WERI-Rb-1 (cell line): ENCODE data around the gene NAMPT.

ENCODE experiments used
- DNase-seq: peaks from one replicate; pipeline ENCODE4 v3.0.0-alpha.2; 2020
- H3K27ac ChIP-seq: fragments of 250-450 bp; sonication (Bioruptor Pico); 2 replicates; pipeline ENCODE4 v1.5.1; 2020; ENCODE audit warnings: mild to moderate bottlenecking, moderate library complexity
- H3K27me3 ChIP-seq: fragments of 250-450 bp; sonication (Bioruptor Pico); 2 replicates; pipeline ENCODE4 v1.5.1; 2021; ENCODE audit warnings: mild to moderate bottlenecking, low read depth, moderate library complexity; ENCODE audit not compliant: insufficient read depth, severe bottlenecking
- H3K36me3 ChIP-seq: fragments of 250-450 bp; sonication (Bioruptor Pico); 2 replicates; pipeline ENCODE4 v1.5.1; 2020; ENCODE audit warnings: mild to moderate bottlenecking, moderate library complexity
- H3K4me3 ChIP-seq: 2 replicates; pipeline ENCODE4 v1.5.1; 2011; ENCODE audit warnings: low read depth, mild to moderate bottlenecking, control low read depth, low read length
- H3K9me3 ChIP-seq: fragments of 250-450 bp; sonication (Bioruptor Pico); 2 replicates; pipeline ENCODE4 v1.5.1; 2021; ENCODE audit warnings: mild to moderate bottlenecking, moderate library complexity; ENCODE audit not compliant: severe bottlenecking
- CTCF ChIP-seq: IDR thresholded peaks from 2 replicates; pipeline ENCODE4 v1.5.1; 2011; ENCODE audit warnings: low read depth, mild to moderate bottlenecking, control low read depth, inconsistent platforms, low read length

Gene NAMPT

DNA sequence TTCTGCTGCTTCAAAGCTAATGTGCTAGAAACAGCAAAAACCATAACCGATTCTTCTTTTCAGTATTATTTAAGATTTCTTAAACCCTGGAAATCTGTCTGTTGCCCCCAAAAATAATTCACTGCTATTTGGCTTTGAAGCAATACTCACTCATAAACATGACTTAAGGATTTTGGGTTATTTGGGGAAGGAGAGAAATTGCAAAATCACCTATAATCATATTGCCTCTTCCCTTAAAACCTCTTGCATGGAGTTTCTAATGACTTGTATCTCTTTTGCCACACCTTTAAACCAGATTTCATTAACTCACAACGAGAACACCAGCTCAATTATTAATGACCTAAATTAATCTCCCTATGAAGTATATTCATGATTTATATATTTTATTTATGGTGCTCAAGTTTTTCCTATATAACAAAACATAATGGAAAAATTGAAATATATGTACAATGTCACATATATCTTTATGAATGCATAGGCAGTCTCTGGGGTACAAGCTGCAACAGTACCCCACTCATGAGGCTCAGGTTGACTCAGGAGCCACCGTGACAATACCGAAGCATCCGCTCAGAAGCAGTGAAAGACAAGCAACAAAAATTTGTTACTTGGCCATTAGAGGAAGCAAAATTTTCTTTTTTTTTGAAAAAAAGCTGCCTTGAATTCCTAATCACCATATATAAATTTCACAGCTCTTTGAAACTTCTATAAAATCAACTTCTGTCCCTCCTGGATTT is 3.0 kb downstream of the NAMPT start:
- no peak overlapping the region for H3K4me3 ChIP-seq
- TF ChIP-seq CTCF: no peak
- no peak for DNase-seq
- no peaks in the 10 kb centered on the region for H3K27me3 ChIP-seq
- peaks cover 8% of the 10 kb centered on the region for H3K36me3 ChIP-seq
- H3K27ac ChIP-seq: no peak overlapping the region
- no peaks in the 10 kb centered on the region for H3K9me3 ChIP-seq

DNA sequence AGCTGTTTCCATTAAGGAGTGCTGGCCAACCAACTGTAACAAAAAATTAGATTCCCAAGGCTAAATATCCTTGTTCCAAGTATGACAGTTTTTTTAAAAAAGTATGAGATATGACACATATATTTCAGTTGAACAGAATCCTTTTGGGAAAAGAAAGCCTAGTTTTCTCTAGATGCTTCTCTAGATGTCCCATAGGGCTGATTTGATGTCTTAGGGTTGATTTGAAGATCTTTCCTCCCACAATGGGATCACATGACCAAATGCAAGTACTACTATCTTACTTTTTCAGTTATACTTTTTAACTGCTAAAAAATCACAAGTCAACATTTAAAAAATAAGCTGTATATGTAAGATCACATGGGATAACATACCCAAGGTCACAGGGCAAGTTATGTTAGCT is 3.7 kb downstream of the NAMPT start:
- peaks cover 13% of the 10 kb centered on the region for H3K36me3 ChIP-seq
- no peaks in the 10 kb centered on the region for H3K27me3 ChIP-seq
- no peak overlapping the region for H3K4me3 ChIP-seq
- no peak for TF ChIP-seq CTCF
- no peak overlapping the region for H3K27ac ChIP-seq
- no peaks in the 10 kb centered on the region for H3K9me3 ChIP-seq
- DNase-seq: no peak

- H3K27me3 ChIP-seq: no peaks in the 10 kb centered on the region
- no peak for TF ChIP-seq CTCF
- H3K9me3 ChIP-seq: no peaks in the 10 kb centered on the region
- DNase-seq: peak; percentile 49
- no peak overlapping the region for H3K27ac ChIP-seq
- no peak overlapping the region for H3K4me3 ChIP-seq
- H3K36me3 ChIP-seq: peaks cover 24% of the 10 kb centered on the region
Observed at GRCh38 chr7:106279425-106280197, 5.2 kb downstream of the NAMPT start.

DNA sequence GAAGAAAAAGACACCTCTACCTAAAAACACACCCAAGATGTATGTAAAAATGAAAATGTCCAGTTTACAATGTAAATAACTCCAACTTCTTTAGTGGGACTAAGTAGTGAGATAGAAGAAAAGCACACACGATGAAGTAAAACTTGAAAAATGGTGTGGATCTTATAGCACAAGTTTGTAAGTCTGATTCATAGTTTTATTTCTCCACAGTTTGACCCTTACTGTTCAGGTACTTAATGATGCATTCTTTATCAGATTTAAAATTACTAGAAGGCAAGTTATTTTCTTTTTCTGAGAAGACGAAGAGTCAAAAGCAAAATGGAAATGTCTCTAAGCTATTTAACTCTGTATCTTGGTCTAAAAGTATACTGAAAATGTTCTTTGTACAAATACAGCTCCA is 6.1 kb downstream of the NAMPT start:
- H3K4me3 ChIP-seq: no peak overlapping the region
- no peak for DNase-seq
- no peak overlapping the region for H3K27ac ChIP-seq
- no peaks in the 10 kb centered on the region for H3K9me3 ChIP-seq
- peaks cover 26% of the 10 kb centered on the region for H3K36me3 ChIP-seq
- H3K27me3 ChIP-seq: no peaks in the 10 kb centered on the region
- no peak for TF ChIP-seq CTCF

GRCh38 chr7:106277976-106278375 is 6.8 kb downstream of the NAMPT start:
- no peaks in the 10 kb centered on the region for H3K9me3 ChIP-seq
- H3K36me3 ChIP-seq: peaks cover 26% of the 10 kb centered on the region
- H3K4me3 ChIP-seq: no peak overlapping the region
- H3K27ac ChIP-seq: no peak overlapping the region
- H3K27me3 ChIP-seq: no peaks in the 10 kb centered on the region
- no peak for DNase-seq
- no peak for TF ChIP-seq CTCF
